Transverse colon (tissue), 4 donors: Measurements from ENCODE around the gene TMEM222. TPM values are rescaled to one million over a fixed set of nuclear protein-coding genes. Genes with fewer than 3 reads are reported as not detected.
"Not testable (repeated sequence)": the region's sequence is repeated elsewhere in the genome, so short reads cannot be mapped to it uniquely, and the experiment has no call there.

Experiments
- DNase-seq: peaks from one replicate; pipeline ENCODE4 v3.0.0-alpha.2; 2019
- H3K27ac ChIP-seq, 4 donors: fragments of 200-600 bp; sonication (generic); 2 replicates each; pipeline ENCODE4 v1.5.1; 2016 to 2018; ENCODE audit warnings: inconsistent platforms in 4 of 4
- H3K27me3 ChIP-seq: fragments of 200-600 bp; sonication (generic); 2 replicates; pipeline ENCODE4 v1.5.1; 2017; ENCODE audit warnings: inconsistent platforms
- H3K36me3 ChIP-seq, 4 donors: fragments of 200-600 bp; sonication (generic); 2 replicates each; pipeline ENCODE4 v1.5.1; 2017 to 2019; ENCODE audit warnings: inconsistent platforms in 4 of 4
- H3K4me1 ChIP-seq, 4 donors: fragments of 200-600 bp; sonication (generic); 2 replicates each; pipeline ENCODE4 v1.5.1; 2017 to 2020; ENCODE audit warnings: inconsistent platforms in 4 of 4
- H3K4me3 ChIP-seq, 4 donors: fragments of 200-600 bp; sonication (generic); 1 replicate in 1 of 4; 2 replicates in 3 of 4; pipeline versions ENCODE4 v1.5.1 to v1.6.1; 2017 to 2019; ENCODE audit warnings: inconsistent platforms in 4 of 4
- H3K9me3 ChIP-seq, 2 donors: fragments of 200-600 bp; sonication (generic); 2 replicates each; pipeline ENCODE4 v1.5.1; 2017 to 2019; ENCODE audit warnings: inconsistent platforms in 2 of 2
- CTCF ChIP-seq, 5 experiments: fragments of 200-600 bp in 3 of 5; fragments of 450-650 bp in 2 of 5; sonication (generic) in 3 of 5; IDR thresholded peaks; 1 replicate in 2 of 5; 2 replicates in 3 of 5; pipeline ENCODE4 v1.5.1; 2016 to 2017; ENCODE audit warnings: antibody characterized with exemption in 5 of 5, inconsistent platforms in 3 of 5, mild to moderate bottlenecking in 2 of 5, moderate library complexity in 1 of 5
- EP300 ChIP-seq: sonication (generic); formaldehyde crosslinking; IDR thresholded peaks from one replicate; pipeline ENCODE4 v1.6.1; 2017; ENCODE audit warnings: antibody characterized with exemption, low read depth
- POLR2A ChIP-seq: fragments of 450-650 bp; IDR thresholded peaks from one replicate; pipeline ENCODE4 v1.6.1; 2016; ENCODE audit warnings: antibody characterized with exemption, mild to moderate bottlenecking, moderate library complexity
- POLR2AphosphoS5 ChIP-seq, 3 donors: sonication (generic); formaldehyde crosslinking; IDR thresholded peaks; one replicate each; pipeline ENCODE4 v1.6.1; 2016; ENCODE audit warnings: antibody characterized with exemption in 3 of 3
- WGBS, 2 donors: methylation state at CpG; one replicate each; pipeline ENCODE4 v1.1.5; 2018; ENCODE audit warnings: low coverage in 1 of 2; 5-methylcytosine and 5-hydroxymethylcytosine counted together
- in situ Hi-C, 4 donors: fragments of 200-750 bp; cut with MboI; loops; one replicate each; pipeline versions ENCODE4 v1.15.0 to v1.15.1; 2017; ENCODE audit warnings: low sequenced_read_pairs in 3 of 4, low pct_ligation_motif_present in 1 of 4, low pct_unique_long_range_greater_than_20kb in 1 of 4
- intact Hi-C: fragments of 100-400 bp; cut with DNase I; formaldehyde crosslinking; loops from one replicate; pipeline ENCODE4 v1.15.1; 2023; ENCODE audit warnings: low total_unique reads
- total RNA-seq, 4 donors: library from RNA; depleted of rRNA; stranded (reverse); fragments of >200 nt; gene quantifications; one replicate each; pipeline ENCODE4 v1.1.0, GENCODE V29; 2016

TMEM222 gene
- total RNA-seq, 4 donors from 2014 or later = 14.6 to 41.0 (median 22.3) TPM

DNA sequence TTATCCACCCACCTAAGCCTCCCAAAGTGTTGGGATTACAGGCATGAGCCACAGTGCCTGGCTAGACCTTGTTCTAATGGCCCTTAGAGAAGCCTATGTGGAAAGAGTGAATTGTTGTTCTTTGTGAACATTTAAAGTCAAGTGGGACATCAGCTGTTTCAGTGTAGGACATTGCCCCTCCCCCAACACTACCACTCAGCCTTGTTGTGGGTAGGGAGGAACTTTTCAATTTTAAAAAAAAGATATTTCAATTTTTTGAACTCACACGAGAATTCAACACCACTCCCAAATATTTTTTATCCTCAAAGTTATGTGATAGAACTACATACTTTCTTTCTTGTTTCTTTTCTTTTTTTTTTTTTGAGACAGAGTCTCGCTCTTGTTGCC is 36.7 kb upstream of the TMEM222 start:
- 79 to 82% methylated on average over 2 of the region's 2 CpGs for WGBS, 2 donors
- TF ChIP-seq POLR2A (no peak), POLR2AphosphoS5 (IDR thresholded peaks at IDR 0.05) (no peak), EP300 (no peak), CTCF (IDR thresholded peaks at IDR 0.05) (no peak)
- Histone ChIP-seq H3K4me3 (no peak overlapping the region), H3K27me3 (no peaks in the 10 kb centered on the region), H3K9me3 (no peaks in the 10 kb centered on the region), H3K27ac (no peak overlapping the region), H3K4me1 (no peaks in the 10 kb centered on the region), H3K36me3 (peaks cover 0 to 27% (median 5%) of the 10 kb centered on the region in 4 donors)
- intact Hi-C loops (loop anchor here (10.0 kb wide), 1 partner anchor 290 kb away; the partner anchor contains the start of gene TRNP1), in situ Hi-C loops (loop anchor here in 1 of 4 donors (25.0 kb wide), 1 partner anchor 173 kb away; no protein-coding TSS in a partner anchor)
- DNase-seq = no peak

- H3K36me3 ChIP-seq = peaks cover 0 to 30% (median 5%) of the 10 kb centered on the region in 4 donors
- H3K9me3 ChIP-seq, H3K27me3 ChIP-seq, H3K4me1 ChIP-seq, DNase-seq, H3K27ac ChIP-seq, H3K4me3 ChIP-seq: not testable (repeated sequence)
- intact Hi-C loops = loop anchor here (10.0 kb wide), 1 partner anchor 291 kb away; the partner anchor contains the start of gene TRNP1
- 95 to 100% methylated on average over 3 to 7 of the region's 7 CpGs for WGBS, 2 donors
- in situ Hi-C loops = loop anchor here in 1 of 4 donors (25.0 kb wide), 1 partner anchor 174 kb away; no protein-coding TSS in a partner anchor
Measured at GRCh38 chr1:27285821-27286220, 36.1 kb upstream of the TMEM222 start.

- intact Hi-C loops = loop anchor here (10.0 kb wide), 1 partner anchor 294 kb away; the partner anchor contains the start of gene TRNP1
- WGBS, 2 donors = 91% methylated on average over 9 of the region's 29 CpGs; no CpG with 5 or more reads in 1 of the 2 donors
Measured at GRCh38 chr1:27289125-27289524, 32.8 kb upstream of the TMEM222 start.

DNA sequence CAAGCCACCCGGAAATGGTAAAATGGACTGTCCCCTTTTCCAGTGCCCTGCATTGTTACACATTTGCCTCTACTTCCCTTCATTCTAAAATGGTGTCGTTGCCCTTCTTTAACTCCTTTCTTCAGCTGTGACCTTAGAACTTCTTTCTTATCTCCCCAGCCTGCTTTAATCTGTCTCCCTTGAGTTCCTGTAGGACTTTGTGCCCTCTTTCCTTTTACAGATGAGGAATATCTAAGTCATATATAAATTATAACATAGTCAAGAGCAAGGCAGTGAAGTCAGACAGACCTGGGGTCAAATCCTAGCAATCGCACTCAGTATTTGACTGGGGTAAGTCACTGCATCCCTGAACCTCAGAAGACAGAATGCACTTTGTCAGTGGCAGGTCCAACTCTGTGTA is 31.4 kb upstream of the TMEM222 start:
- Histone ChIP-seq H3K9me3 (no peaks in the 10 kb centered on the region), H3K36me3 (peaks cover 0 to 33% (median 13%) of the 10 kb centered on the region in 4 donors), H3K27ac (no peak overlapping the region), H3K27me3 (no peaks in the 10 kb centered on the region), H3K4me1 (no peaks in the 10 kb centered on the region), H3K4me3 (no peak overlapping the region)
- no peak for TF ChIP-seq CTCF (IDR thresholded peaks at IDR 0.05)
- no peak for TF ChIP-seq POLR2A
- TF ChIP-seq POLR2AphosphoS5 (IDR thresholded peaks at IDR 0.05) = no peak
- TF ChIP-seq EP300 = no peak
- DNase-seq = no peak
- in situ Hi-C loops = loop anchor here in 1 of 4 donors (25.0 kb wide), 1 partner anchor 178 kb away; no protein-coding TSS in a partner anchor
- intact Hi-C loops = no loop called here
- WGBS, 2 donors = 94% methylated on average over 2 to 3 of the region's 3 CpGs

More at GRCh38 chr1:27289125-27289524, 32.8 kb upstream of the TMEM222 start:
- not testable (repeated sequence) for H3K9me3 ChIP-seq, DNase-seq, H3K4me3 ChIP-seq, H3K4me1 ChIP-seq, H3K27ac ChIP-seq, H3K27me3 ChIP-seq
- H3K36me3 ChIP-seq = peaks cover 0 to 33% (median 7%) of the 10 kb centered on the region in 4 donors
- in situ Hi-C loops = loop anchor here in 1 of 4 donors (25.0 kb wide), 1 partner anchor 177 kb away; no protein-coding TSS in a partner anchor

- Histone ChIP-seq H3K9me3 (no peaks in the 10 kb centered on the region), H3K27me3 (no peaks in the 10 kb centered on the region), H3K4me1 (no peaks in the 10 kb centered on the region), H3K4me3 (no peak overlapping the region), H3K27ac (no peak overlapping the region), H3K36me3 (peaks cover 0 to 33% (median 13%) of the 10 kb centered on the region in 4 donors)
- in situ Hi-C loops = loop anchor here in 1 of 4 donors (25.0 kb wide), 1 partner anchor 180 kb away; no protein-coding TSS in a partner anchor
- DNase-seq = no peak
- 89% methylated on average over 4 of the region's 5 CpGs; no CpG with 5 or more reads in 1 of the 2 donors for WGBS, 2 donors
- intact Hi-C loops = no loop called here
- TF ChIP-seq POLR2A (no peak), CTCF (IDR thresholded peaks at IDR 0.05) (no peak), POLR2AphosphoS5 (IDR thresholded peaks at IDR 0.05) (no peak), EP300 (no peak)
Measured at GRCh38 chr1:27292106-27292505, 29.9 kb upstream of the TMEM222 start.
